HepG2 (cell line): Measurements from ENCODE around the gene SEPTIN5. TPM values are rescaled to one million over a fixed set of nuclear protein-coding genes. Genes with fewer than 3 reads are reported as not detected.

Experiments used
- ATAC-seq: fragments of 200-7000 bp; cut with Tn5 transposase; 3 replicates; pipeline ENCODE4 v1.9.1; 2020; ENCODE audit warnings: mild to moderate bottlenecking, moderate library complexity
- BruUV-seq: library from RNA; stranded (reverse); fragments of 400-500 nt; replicated peaks from 2 replicates; lab custom pipeline; 2021; lab: Mats Ljungman, UMichigan
- CTCF ChIA-PET: fragments of 300-600 bp; formaldehyde crosslinking; extraction: SDS; loops from one replicate; lab custom pipeline; 2021; ENCODE audit warnings: low total read pairs, inconsistent platforms, low intra/inter-chr PET ratio; lab: Yijun Ruan, JAX
- POLR2A ChIA-PET: fragments of 350-600 bp; sonication (Branson Sonifier 250); formaldehyde crosslinking; loops from one replicate; lab custom pipeline; 2020; ENCODE audit warnings: antibody characterized with exemption, inconsistent platforms; lab: Yijun Ruan, JAX
- DNase-seq: peaks from one replicate; pipeline ENCODE4 v3.0.0-alpha.2; 2015; ENCODE audit warnings: low spot score
- FAIRE-seq: peaks from 3 replicates; lab custom pipeline; 2011; peaks lifted over from hg19 to GRCh38; lab: Jason Lieb, UNC
- H2AFZ ChIP-seq: one replicate; pipeline ENCODE4 v1.6.1; 2011; ENCODE audit warnings: low read length, inconsistent platforms
- H3K27ac ChIP-seq: fragments of 300-600 bp; 3 replicates; pipeline ENCODE4 v1.8.0; 2011; ENCODE audit warnings: mixed run types, mild to moderate bottlenecking, mixed read lengths, low read length, inconsistent platforms; ENCODE audit not compliant: insufficient read depth; ENCODE audit errors: extremely low read length
- H3K27me3 ChIP-seq, 2 experiments: fragments of 200-600 bp in 1 of 2; 2 replicates in 1 of 2; 3 replicates in 1 of 2; pipeline versions ENCODE4 v1.6.0 to v1.8.0; 2011; ENCODE audit warnings: low read length in 2 of 2, mild to moderate bottlenecking in 2 of 2, moderate library complexity in 2 of 2, inconsistent platforms in 1 of 2; ENCODE audit not compliant: insufficient read depth in 2 of 2, control insufficient read depth in 1 of 2
- H3K36me3 ChIP-seq, 2 experiments: fragments of 200-600 bp in 1 of 2; replicated peaks in 1 of 2; 2 replicates in 1 of 2; 3 replicates in 1 of 2; pipeline versions ENCODE4 v1.5.1 to v1.8.0; 2011; ENCODE audit warnings: low read length in 2 of 2, inconsistent platforms in 1 of 2; ENCODE audit not compliant: insufficient read depth in 2 of 2, control insufficient read depth in 1 of 2
- H3K4me1 ChIP-seq: 2 replicates; pipeline ENCODE4 v1.5.1; 2012; ENCODE audit warnings: low read length, inconsistent platforms; ENCODE audit not compliant: insufficient read depth
- H3K4me2 ChIP-seq: 2 replicates; pipeline ENCODE4 v1.6.0; 2011; ENCODE audit warnings: low read depth, low read length, inconsistent platforms
- H3K4me3 ChIP-seq, 3 experiments: fragments of 200-600 bp in 1 of 3; sonication (generic), shearing (Covaris generic) in 1 of 3; replicated peaks in 1 of 3; 2 replicates each; pipeline ENCODE4 v1.5.1; 2011 to 2016; ENCODE audit warnings: low read length in 3 of 3, inconsistent platforms in 2 of 3, low read depth in 2 of 3, mild to moderate bottlenecking in 2 of 3, control low read depth in 1 of 3, mixed read lengths in 1 of 3; ENCODE audit not compliant: insufficient read depth in 1 of 3
- H3K79me2 ChIP-seq: one replicate; pipeline ENCODE4 v1.6.1; 2011; ENCODE audit warnings: low read length, inconsistent platforms; ENCODE audit not compliant: insufficient read depth
- H3K9ac ChIP-seq: 2 replicates; pipeline ENCODE4 v1.6.0; 2011; ENCODE audit warnings: mild to moderate bottlenecking, low read depth, low read length, inconsistent platforms; ENCODE audit not compliant: insufficient read depth
- H3K9me3 ChIP-seq: 2 replicates; pipeline ENCODE4 v1.5.1; 2012; ENCODE audit warnings: mild to moderate bottlenecking, low read length
- H4K20me1 ChIP-seq: 2 replicates; pipeline ENCODE4 v1.6.0; 2011; ENCODE audit warnings: inconsistent platforms, mild to moderate bottlenecking, low read length, moderate library complexity; ENCODE audit not compliant: insufficient read depth
- MNT ChIP-seq: fragments of 450-650 bp; IDR thresholded peaks from 2 replicates; pipeline ENCODE4 v1.6.1; 2016
- WGBS: methylation state at CpG from one replicate; pipeline ENCODE4 v1.1.6; 2017; ENCODE audit warnings: low lambda C conversion rate; 5-methylcytosine and 5-hydroxymethylcytosine counted together
- in situ Hi-C: cut with HindIII; loops from 2 replicates; pipeline ENCODE4 v1.10.0; 2017; ENCODE audit warnings: low pct_unique_long_range_greater_than_20kb; ENCODE audit not compliant: extremely low pct_ligation_motif_present
- intact Hi-C: fragments of 100-400 bp; cut with micrococcal nuclease; formaldehyde crosslinking; loops from one replicate; pipeline ENCODE4 v1.10.0; 2022; ENCODE audit not compliant: unreplicated experiment
- polyA plus RNA-seq, 8 experiments: library from polyadenylated mRNA; depleted of rRNA in 3 of 8; stranded (reverse) in 7 of 8; unstranded in 1 of 8; fragments of >200 nt; fragmentation: Illumina TruSeq in 4 of 8; extraction: Trizol in 4 of 8; gene quantifications; 2 replicates each; pipeline versions ENCODE4 v1.2.1 to v1.2.3, GENCODE V29; 2011 to 2016; ENCODE audit warnings: low read depth in 4 of 8, missing spikeins in 1 of 8, mixed read lengths in 1 of 8; ENCODE audit not compliant: insufficient read depth in 1 of 8
- total RNA-seq, 5 experiments: library from RNA; depleted of rRNA; stranded (reverse); fragments of >200 nt; fragmentation: Illumina TruSeq; extraction: Trizol; gene quantifications; 2 replicates each; pipeline ENCODE4 v1.2.3, GENCODE V29; 2016; ENCODE audit warnings: low read depth in 1 of 5
- TF ChIP-seq, protein P1 (sequence below): IDR thresholded peaks from 2 replicates; pipeline ENCODE4 v1.6.1; 2012; ENCODE audit warnings: low read depth, low read length, improper control_type of control experiment

SEPTIN5 gene
- total and polyA plus RNA-seq, 2 of the 13 experiments (the other 11 are each of a cell fraction or from before 2014, with no cell fraction given) = 0.33 TPM; not detected in 1

GRCh38 chr22:19707347-19708290, 6.7 kb upstream of the SEPTIN5 start:
- peaks cover 17% of the 10 kb centered on the region for H3K4me1 ChIP-seq
- intact Hi-C loops = no loop called here
- H3K79me2 ChIP-seq = no peaks in the 10 kb centered on the region
- H2AFZ ChIP-seq = no peak overlapping the region
- CTCF ChIA-PET = no interaction called here
- POLR2A ChIA-PET = no interaction called here
- H3K27me3 ChIP-seq = peaks cover 8 to 75% of the 10 kb centered on the region in 2 experiments; a peak in 4 of 5 replicates
- BruUV-seq = no TSS peak
- DNase-seq (no peak), ATAC-seq (no peak), FAIRE-seq (no peak)
- in situ Hi-C loops = no loop called here
- no peaks in the 10 kb centered on the region for H4K20me1 ChIP-seq
- no peak overlapping the region for H3K4me3 ChIP-seq
- WGBS = 36% methylated on average over 8 of the region's 24 CpGs
- no peak overlapping the region for H3K27ac ChIP-seq
- H3K9me3 ChIP-seq = no peaks in the 10 kb centered on the region
- H3K9ac ChIP-seq = no peak overlapping the region
- no peak overlapping the region for H3K4me2 ChIP-seq
- TF ChIP-seq, protein P1, sequence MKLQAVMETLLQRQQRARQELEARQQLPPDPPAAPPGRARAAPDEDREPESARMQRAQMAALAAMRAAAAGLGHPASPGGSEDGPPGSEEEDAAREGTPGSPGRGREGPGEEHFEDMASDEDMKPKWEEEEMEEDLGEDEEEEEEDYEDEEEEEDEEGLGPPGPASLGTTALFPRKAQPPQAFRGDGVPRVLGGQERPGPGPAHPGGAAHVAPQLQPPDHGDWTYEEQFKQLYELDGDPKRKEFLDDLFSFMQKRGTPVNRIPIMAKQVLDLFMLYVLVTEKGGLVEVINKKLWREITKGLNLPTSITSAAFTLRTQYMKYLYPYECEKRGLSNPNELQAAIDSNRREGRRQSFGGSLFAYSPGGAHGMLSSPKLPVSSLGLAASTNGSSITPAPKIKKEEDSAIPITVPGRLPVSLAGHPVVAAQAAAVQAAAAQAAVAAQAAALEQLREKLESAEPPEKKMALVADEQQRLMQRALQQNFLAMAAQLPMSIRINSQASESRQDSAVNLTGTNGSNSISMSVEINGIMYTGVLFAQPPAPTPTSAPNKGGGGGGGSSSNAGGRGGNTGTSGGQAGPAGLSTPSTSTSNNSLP = no peak
- no peak for TF ChIP-seq MNT
- TF ChIP-seq, all 625 proteins: peak for 0
- H3K36me3 ChIP-seq = no peaks in the 10 kb centered on the region
